Activated CD4-positive, alpha-beta T cell treated with anti-CD3 and anti-CD28 coated beads, Interleukin-2, amount 10 ng/mL, durations not matched to agents 7 days and 5 days (primary cell): ENCODE results near the gene ARHGAP22. TPM values are rescaled to one million over a fixed set of nuclear protein-coding genes. Genes with fewer than 3 reads are reported as not detected.

Source experiments
- CTCF ChIA-PET: fragments of 350-600 bp; sonication (Branson Sonifier 250); formaldehyde crosslinking; loops from one replicate; lab custom pipeline; 2021; ENCODE audit warnings: antibody characterized with exemption; lab: Charles Lee
- POLR2A ChIA-PET: fragments of 350-600 bp; sonication (Branson Sonifier 250); formaldehyde crosslinking; loops from one replicate; lab custom pipeline; 2021; ENCODE audit warnings: antibody characterized with exemption; lab: Charles Lee
- DNase-seq: peaks from one replicate; pipeline ENCODE4 v3.0.0-alpha.2; 2020
- H3K27ac Mint-ChIP-seq: one replicate; pipeline ENCODE4 v1.8.0; 2021; ENCODE audit warnings: mild to moderate bottlenecking, moderate library complexity, mixed read lengths
- H3K27me3 Mint-ChIP-seq: one replicate; pipeline ENCODE4 v1.8.0; 2021; ENCODE audit warnings: mixed read lengths
- H3K36me3 Mint-ChIP-seq: one replicate; pipeline ENCODE4 v1.8.0; 2021; ENCODE audit warnings: low read depth, mixed read lengths
- H3K4me1 Mint-ChIP-seq: one replicate; pipeline ENCODE4 v1.8.0; 2021; ENCODE audit warnings: mixed read lengths
- H3K4me3 Mint-ChIP-seq: one replicate; pipeline ENCODE4 v1.8.0; 2021; ENCODE audit warnings: mild to moderate bottlenecking, moderate library complexity, mixed read lengths
- H3K9me3 Mint-ChIP-seq: one replicate; pipeline ENCODE4 v1.8.0; 2021; ENCODE audit warnings: mixed read lengths
- total RNA-seq, 2 experiments: library from RNA; stranded (reverse); gene quantifications; one replicate each; pipeline ENCODE4 v1.2.3, GENCODE V29; 2021

ARHGAP22 gene
- total RNA-seq, 2 experiments from 2014 or later: not detected

- DNase-seq: no peak
- Mint-ChIP-seq H3K4me1 (no peaks in the 10 kb centered on the region), H3K36me3 (no peaks in the 10 kb centered on the region), H3K27ac (no peak overlapping the region), H3K4me3 (no peak overlapping the region), H3K9me3 (no peaks in the 10 kb centered on the region), H3K27me3 (no peaks in the 10 kb centered on the region)
- POLR2A ChIA-PET: no interaction called here
- CTCF ChIA-PET: no interaction called here
Observed at GRCh38 chr10:48444861-48445841, 159.7 kb downstream of the ARHGAP22 start.

DNA sequence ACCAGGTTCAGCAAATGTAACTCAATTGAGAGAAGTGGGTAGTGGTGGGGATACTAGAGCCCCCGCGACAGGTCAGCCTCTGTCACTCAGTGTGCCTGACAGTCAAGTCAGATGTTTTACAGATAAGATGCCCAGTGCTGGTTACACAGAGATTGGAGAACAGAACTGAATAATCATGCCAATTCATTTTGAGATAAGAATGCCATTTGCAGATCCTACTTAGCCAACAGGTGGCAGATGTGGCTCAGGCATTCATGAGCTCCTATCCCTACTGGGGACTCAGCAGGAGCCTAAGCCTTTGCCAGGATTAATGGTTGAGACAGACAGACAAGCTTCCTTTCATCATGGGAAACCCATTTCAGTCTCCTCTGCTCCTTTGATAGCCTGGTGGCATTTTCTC lies 160.6 kb downstream of the ARHGAP22 start:
- H3K27ac Mint-ChIP-seq: no peak overlapping the region
- no peaks in the 10 kb centered on the region for H3K4me1 Mint-ChIP-seq
- H3K4me3 Mint-ChIP-seq: no peak overlapping the region
- no peaks in the 10 kb centered on the region for H3K36me3 Mint-ChIP-seq
- H3K27me3 Mint-ChIP-seq: no peaks in the 10 kb centered on the region
- no peak for DNase-seq
- H3K9me3 Mint-ChIP-seq: no peaks in the 10 kb centered on the region
- POLR2A ChIA-PET: no interaction called here
- CTCF ChIA-PET: no interaction called here

DNA sequence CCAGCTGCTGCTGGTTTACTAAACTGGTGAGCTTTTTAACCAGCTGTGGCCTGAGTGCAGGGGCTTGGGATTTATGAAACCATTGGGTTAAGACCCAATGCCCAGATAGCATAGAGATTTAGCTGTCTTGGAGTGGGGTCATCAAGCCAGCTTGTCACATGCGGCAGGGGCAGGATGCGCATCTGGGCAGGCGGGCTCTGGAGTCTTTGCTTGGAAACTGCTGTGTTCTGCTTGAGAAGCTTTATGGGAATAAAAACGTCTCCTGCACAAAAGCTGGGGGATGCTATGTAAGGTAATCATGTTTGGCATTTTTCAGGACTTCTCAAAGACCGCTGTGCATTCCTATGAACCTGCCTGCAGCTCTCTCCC lies 162.1 kb downstream of the ARHGAP22 start:
- Mint-ChIP-seq H3K36me3 (no peaks in the 10 kb centered on the region), H3K27me3 (no peaks in the 10 kb centered on the region), H3K4me1 (no peaks in the 10 kb centered on the region), H3K9me3 (no peaks in the 10 kb centered on the region), H3K27ac (no peak overlapping the region), H3K4me3 (no peak overlapping the region)
- DNase-seq: no peak
- ChIA-PET CTCF (no interaction called here), POLR2A (no interaction called here)

DNA sequence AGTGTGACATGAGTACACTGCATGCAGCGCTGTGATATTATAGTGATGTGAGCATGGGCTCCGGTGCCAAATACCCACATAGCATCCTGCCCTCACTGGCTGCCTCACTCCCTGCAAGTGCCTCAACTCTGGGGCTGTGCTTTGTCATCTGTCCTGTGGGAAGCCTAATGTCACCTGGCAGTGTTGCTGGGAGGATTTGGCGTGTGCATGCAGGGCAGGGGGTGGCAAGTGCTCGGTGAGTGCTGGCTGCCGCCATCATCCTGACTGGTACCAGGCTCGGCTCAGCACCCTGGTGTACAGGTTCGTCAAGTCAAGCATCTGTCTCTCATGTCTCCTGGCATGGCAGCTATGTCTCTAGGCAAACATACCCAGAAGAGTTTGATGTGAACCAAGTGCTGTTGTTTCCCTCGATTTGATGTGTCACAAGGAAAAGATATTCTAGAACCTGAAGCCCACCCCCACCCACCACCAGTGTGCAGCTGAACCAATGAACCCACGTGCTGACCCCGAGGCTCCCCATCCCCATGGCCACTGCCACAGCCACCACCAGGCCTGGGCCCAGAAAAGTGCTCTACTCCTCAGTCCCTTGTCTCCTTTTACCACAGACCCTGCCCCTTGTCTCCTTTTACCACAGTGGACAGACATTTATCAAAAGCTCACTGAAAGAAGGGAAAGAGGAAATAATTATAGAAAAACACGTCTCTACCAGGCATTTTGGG lies 162.6 kb downstream of the ARHGAP22 start:
- H3K4me3 Mint-ChIP-seq: no peak overlapping the region
- H3K4me1 Mint-ChIP-seq: no peaks in the 10 kb centered on the region
- H3K36me3 Mint-ChIP-seq: no peaks in the 10 kb centered on the region
- no peak overlapping the region for H3K27ac Mint-ChIP-seq
- no peaks in the 10 kb centered on the region for H3K9me3 Mint-ChIP-seq
- CTCF ChIA-PET: no interaction called here
- POLR2A ChIA-PET: no interaction called here
- no peak for DNase-seq
- H3K27me3 Mint-ChIP-seq: no peaks in the 10 kb centered on the region

- Mint-ChIP-seq H3K36me3 (no peaks in the 10 kb centered on the region), H3K9me3 (no peaks in the 10 kb centered on the region), H3K27me3 (no peaks in the 10 kb centered on the region), H3K4me1 (no peaks in the 10 kb centered on the region), H3K4me3 (no peak overlapping the region), H3K27ac (no peak overlapping the region)
- ChIA-PET POLR2A (no interaction called here), CTCF (no interaction called here)
- no peak for DNase-seq
Observed at GRCh38 chr10:48440771-48441170, 164.1 kb downstream of the ARHGAP22 start.

- Mint-ChIP-seq H3K27me3 (no peaks in the 10 kb centered on the region), H3K4me3 (no peak overlapping the region), H3K9me3 (no peaks in the 10 kb centered on the region), H3K36me3 (no peaks in the 10 kb centered on the region), H3K4me1 (no peaks in the 10 kb centered on the region), H3K27ac (no peak overlapping the region)
- no peak for DNase-seq
- ChIA-PET CTCF (interaction anchor here (0.6 to 0.7 kb wide), 2 partner anchors 105 to 744 kb away, joined by 3 to 4 read pairs; no protein-coding TSS in a partner anchor), POLR2A (no interaction called here)
Observed at GRCh38 chr10:48439581-48440041, 165.3 kb downstream of the ARHGAP22 start.

DNA sequence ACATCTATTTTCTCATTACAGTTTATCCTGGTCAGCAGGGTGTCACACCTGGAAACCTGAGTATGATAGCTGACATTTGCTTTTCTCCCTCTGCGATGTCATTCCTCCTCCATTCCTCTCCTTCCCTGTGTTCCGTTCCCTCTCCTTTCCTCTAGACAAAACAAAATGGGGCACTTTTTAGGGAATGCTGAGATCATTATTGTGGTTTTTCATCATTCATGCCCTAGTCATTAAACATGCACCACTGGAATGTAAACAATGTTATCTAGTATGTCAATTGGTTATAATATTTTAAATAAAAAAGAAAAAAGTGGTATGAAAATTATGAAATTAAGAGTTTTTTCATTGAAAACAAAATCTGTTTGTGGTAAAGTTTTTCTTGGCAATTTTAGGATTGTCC lies 165.8 kb downstream of the ARHGAP22 start:
- POLR2A ChIA-PET: no interaction called here

GRCh38 chr10:48437546-48437945 lies 167.3 kb downstream of the ARHGAP22 start:
- Mint-ChIP-seq H3K36me3 (no peaks in the 10 kb centered on the region), H3K27ac (no peak overlapping the region), H3K9me3 (no peaks in the 10 kb centered on the region), H3K4me3 (no peak overlapping the region), H3K4me1 (no peaks in the 10 kb centered on the region), H3K27me3 (no peaks in the 10 kb centered on the region)
- ChIA-PET CTCF (no interaction called here), POLR2A (no interaction called here)
- no peak for DNase-seq

More for the DNA sequence above, 165.8 kb downstream of the ARHGAP22 start:
- no peaks in the 10 kb centered on the region for H3K27me3 Mint-ChIP-seq
- no peaks in the 10 kb centered on the region for H3K36me3 Mint-ChIP-seq
- no peaks in the 10 kb centered on the region for H3K4me1 Mint-ChIP-seq
- CTCF ChIA-PET: no interaction called here
- no peak overlapping the region for H3K4me3 Mint-ChIP-seq
- no peaks in the 10 kb centered on the region for H3K9me3 Mint-ChIP-seq
- H3K27ac Mint-ChIP-seq: no peak overlapping the region
- no peak for DNase-seq

DNA sequence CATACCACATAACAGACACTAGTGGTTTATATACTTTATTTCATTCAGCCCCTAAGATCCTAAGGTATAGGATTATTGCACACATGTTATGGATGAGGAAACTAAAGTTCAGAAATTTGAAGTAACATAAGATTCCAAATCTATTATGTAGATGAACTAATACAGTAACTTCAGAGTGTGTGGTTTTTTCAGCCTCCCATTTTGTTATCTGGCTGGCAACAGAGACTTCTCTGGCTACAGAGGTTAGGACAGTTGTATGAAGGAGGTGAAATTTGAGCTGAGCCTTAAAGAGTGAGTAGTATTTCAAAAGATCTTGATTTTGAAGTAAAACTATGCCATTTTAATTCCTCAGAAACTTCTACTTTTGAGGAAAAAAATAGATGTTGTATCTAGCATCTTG lies 173.0 kb downstream of the ARHGAP22 start:
- no peaks in the 10 kb centered on the region for H3K27me3 Mint-ChIP-seq
- no peak overlapping the region for H3K4me3 Mint-ChIP-seq
- peaks cover 6% of the 10 kb centered on the region for H3K36me3 Mint-ChIP-seq
- no peaks in the 10 kb centered on the region for H3K9me3 Mint-ChIP-seq
- no peak overlapping the region for H3K27ac Mint-ChIP-seq
- POLR2A ChIA-PET: no interaction called here
- DNase-seq: no peak
- CTCF ChIA-PET: interaction anchor here (0.6 kb wide), 1 partner anchor 402 kb away, joined by 4 read pairs; no protein-coding TSS in a partner anchor
- H3K4me1 Mint-ChIP-seq: no peaks in the 10 kb centered on the region

GRCh38 chr10:48430402-48430993 lies 174.4 kb downstream of the ARHGAP22 start:
- ChIA-PET CTCF (no interaction called here), POLR2A (no interaction called here)
- no peak overlapping the region for H3K4me3 Mint-ChIP-seq
- no peak for DNase-seq
- H3K9me3 Mint-ChIP-seq: no peaks in the 10 kb centered on the region
- H3K27me3 Mint-ChIP-seq: no peaks in the 10 kb centered on the region
- H3K27ac Mint-ChIP-seq: no peak overlapping the region
- H3K36me3 Mint-ChIP-seq: peaks cover 6% of the 10 kb centered on the region
- H3K4me1 Mint-ChIP-seq: no peaks in the 10 kb centered on the region

- CTCF ChIA-PET: no interaction called here
- no peak for DNase-seq
- no peak overlapping the region for H3K4me3 Mint-ChIP-seq
- no peaks in the 10 kb centered on the region for H3K27me3 Mint-ChIP-seq
- no peaks in the 10 kb centered on the region for H3K4me1 Mint-ChIP-seq
- POLR2A ChIA-PET: no interaction called here
- H3K27ac Mint-ChIP-seq: no peak overlapping the region
- peaks cover 6% of the 10 kb centered on the region for H3K36me3 Mint-ChIP-seq
- no peaks in the 10 kb centered on the region for H3K9me3 Mint-ChIP-seq
Observed at GRCh38 chr10:48429309-48429708, 175.6 kb downstream of the ARHGAP22 start.

DNA sequence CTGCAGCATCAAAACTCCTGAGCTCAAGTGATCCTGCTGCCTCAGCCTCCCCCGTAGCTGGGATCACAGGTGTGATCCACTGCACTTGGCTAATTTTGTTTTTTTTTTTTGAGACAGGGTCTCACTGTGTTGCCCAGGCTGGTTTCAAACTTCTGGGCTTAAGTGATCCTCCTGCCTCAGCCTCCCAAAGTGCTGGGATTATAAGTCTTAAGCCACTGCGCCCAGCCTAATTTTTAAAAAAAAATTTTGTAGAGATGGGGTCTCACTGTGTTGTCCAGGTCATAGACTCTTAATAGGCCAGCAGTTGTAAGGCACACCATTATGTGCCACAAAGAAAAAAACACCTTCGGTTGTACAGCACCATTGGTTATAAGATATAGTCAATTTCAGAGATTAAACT lies 176.0 kb downstream of the ARHGAP22 start:
- Mint-ChIP-seq H3K4me1 (no peaks in the 10 kb centered on the region), H3K36me3 (peaks cover 6% of the 10 kb centered on the region), H3K27me3 (no peaks in the 10 kb centered on the region), H3K27ac (no peak overlapping the region), H3K9me3 (no peaks in the 10 kb centered on the region), H3K4me3 (no peak overlapping the region)
- no peak for DNase-seq
- POLR2A ChIA-PET: no interaction called here
- CTCF ChIA-PET: no interaction called here

GRCh38 chr10:48423884-48424283 lies 181.0 kb downstream of the ARHGAP22 start:
- Mint-ChIP-seq H3K4me1 (no peaks in the 10 kb centered on the region), H3K27me3 (no peaks in the 10 kb centered on the region), H3K4me3 (no peak overlapping the region), H3K36me3 (no peaks in the 10 kb centered on the region), H3K27ac (no peak overlapping the region), H3K9me3 (no peaks in the 10 kb centered on the region)
- DNase-seq: no peak
- ChIA-PET POLR2A (no interaction called here), CTCF (no interaction called here)
